Nasal cavity respiratory epithelium epithelial cell of viscerocranial mucosa (primary cell): ENCODE results near the gene ODAM. TPM values are rescaled to one million over a fixed set of nuclear protein-coding genes. Genes with fewer than 3 reads are reported as not detected.

ENCODE experiments used
- total RNA-seq: library from RNA; depleted of rRNA; stranded (reverse); fragments of >200 nt; gene quantifications from 2 replicates; pipeline ENCODE4 v1.2.3, GENCODE V29; 2014

Gene ODAM, protein sequence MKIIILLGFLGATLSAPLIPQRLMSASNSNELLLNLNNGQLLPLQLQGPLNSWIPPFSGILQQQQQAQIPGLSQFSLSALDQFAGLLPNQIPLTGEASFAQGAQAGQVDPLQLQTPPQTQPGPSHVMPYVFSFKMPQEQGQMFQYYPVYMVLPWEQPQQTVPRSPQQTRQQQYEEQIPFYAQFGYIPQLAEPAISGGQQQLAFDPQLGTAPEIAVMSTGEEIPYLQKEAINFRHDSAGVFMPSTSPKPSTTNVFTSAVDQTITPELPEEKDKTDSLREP
- total RNA-seq = not detected in 2 replicates

DNA sequence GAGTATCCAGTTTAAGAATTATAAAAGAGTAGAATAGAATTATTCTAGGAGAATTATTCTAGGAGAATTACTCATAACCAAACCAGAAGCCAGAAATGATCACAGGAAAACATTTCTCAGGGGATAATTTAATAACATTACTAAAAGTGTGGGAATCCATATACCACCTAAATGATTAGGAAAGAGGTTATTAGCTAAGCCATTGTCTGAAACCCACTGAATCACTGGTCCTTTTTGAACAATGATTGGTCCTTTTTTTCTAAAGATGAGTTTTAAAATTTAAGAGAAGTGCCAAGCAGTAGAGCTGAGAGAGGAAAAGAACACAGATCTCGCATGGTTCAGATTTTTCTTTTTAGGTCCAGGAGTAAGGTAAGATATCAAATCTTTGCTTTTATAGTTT lies at the start of gene ODAM:
TSS of gene ODAM (plus strand) at position 301 of the 400 bp plus-strand sequence. CDS start 819 bp downstream, outside the sequence.

DNA sequence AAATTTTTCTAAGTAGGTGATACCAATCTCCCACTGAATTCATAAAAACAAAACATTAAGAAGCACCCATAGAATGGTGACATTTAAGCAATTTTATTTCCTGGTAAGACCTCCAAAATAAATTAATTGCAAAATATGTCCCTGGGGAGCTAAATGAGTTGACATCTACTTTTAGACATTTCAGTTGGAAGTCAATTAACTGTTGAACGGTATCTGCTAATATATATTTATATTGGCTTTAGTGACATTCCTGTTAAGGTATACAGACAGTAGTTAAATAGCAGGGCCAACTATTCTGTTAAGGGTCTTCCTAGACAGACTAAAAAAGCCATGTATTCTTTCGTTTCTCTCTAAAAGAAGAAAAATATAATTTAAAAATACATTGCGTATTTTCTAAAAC lies 41.6 kb upstream of the ODAM start, which contains the start of gene PRR27:
TSS of gene PRR27 (plus strand) at position 301 of the 400 bp plus-strand sequence. CDS start 139 bp downstream, outside the sequence.

DNA sequence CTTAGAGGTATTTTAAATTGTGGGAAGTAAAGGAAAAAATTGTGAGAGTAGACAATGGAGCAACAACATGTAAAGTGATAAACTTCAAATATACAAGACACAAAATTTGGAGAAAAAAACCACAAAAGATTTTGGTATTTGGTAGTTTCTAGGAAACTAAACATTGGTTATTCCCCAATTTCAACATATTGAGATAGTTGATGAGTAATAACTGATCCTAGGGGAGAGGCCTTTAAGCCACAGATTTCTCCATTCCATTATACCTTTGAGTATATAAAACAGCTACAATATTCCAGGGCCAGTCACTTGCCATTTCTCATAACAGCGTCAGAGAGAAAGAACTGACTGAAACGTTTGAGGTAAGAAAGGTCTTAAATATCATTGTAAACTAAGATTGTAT lies 30.3 kb downstream of the ODAM start, which contains the start of gene FDCSP:
TSS of gene FDCSP (plus strand) at position 301 of the 400 bp plus-strand sequence. CDS start 5,071 bp downstream, outside the sequence.

DNA sequence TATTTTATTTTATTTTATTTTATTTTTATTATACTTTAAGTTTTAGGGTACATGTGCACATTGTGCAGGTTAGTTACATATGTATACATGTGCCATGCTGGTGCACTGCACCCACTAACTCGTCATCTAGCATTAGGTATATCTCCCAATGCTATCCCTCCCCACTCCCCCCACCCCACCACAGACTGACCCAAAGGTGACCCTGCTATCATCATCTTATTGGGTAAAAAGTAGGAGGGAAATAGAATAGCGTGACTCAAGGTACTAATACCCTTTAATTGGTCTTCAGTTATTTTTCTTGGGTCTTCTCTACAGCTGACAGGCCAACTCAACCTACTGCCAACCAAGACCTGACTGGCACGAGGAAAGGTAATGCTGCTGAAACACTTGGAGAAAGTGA lies 46.8 kb downstream of the ODAM start, which contains the start of gene CSN3:
TSS of gene CSN3 (plus strand) at position 301 of the 400 bp plus-strand sequence. CDS start 2,223 bp downstream, outside the sequence.

Other genes with a start within 250 kb of the ODAM start
- gene CSN2, start 230.0 kb upstream of the ODAM start, total RNA-seq = not detected in 2 replicates
- not detected in 2 replicates for gene STATH, start 199.8 kb upstream of the ODAM start, total RNA-seq
- gene HTN3, start 167.3 kb upstream of the ODAM start, total RNA-seq = not detected in 2 replicates
- not detected in 2 replicates for gene HTN1, start 145.3 kb upstream of the ODAM start, total RNA-seq
- gene PRR27, start 41.5 kb upstream of the ODAM start, total RNA-seq = not detected in 2 replicates
- gene FDCSP, start 30.4 kb downstream of the ODAM start, total RNA-seq = not detected in 2 replicates
- gene CSN3, start 46.9 kb downstream of the ODAM start, total RNA-seq = not detected in 2 replicates
- not detected in 2 replicates for gene CABS1, start 139.3 kb downstream of the ODAM start, total RNA-seq
- gene SMR3A, start 165.0 kb downstream of the ODAM start, total RNA-seq = not detected in 2 replicates
- not detected in 2 replicates for gene SMR3B, start 187.4 kb downstream of the ODAM start, total RNA-seq
- gene OPRPN, start 202.2 kb downstream of the ODAM start, total RNA-seq = not detected in 2 replicates